ENCODE measurements around the gene ASL. TPM values are rescaled to one million over a fixed set of nuclear protein-coding genes. Genes with fewer than 3 reads are reported as not detected.
"Not testable (repeated sequence)": the region's sequence is repeated elsewhere in the genome, so short reads cannot be mapped to it uniquely, and the experiment has no call there.

Gene ASL
- total RNA-seq, 1 donor from 2014 or later = 8.0 TPM

DNA sequence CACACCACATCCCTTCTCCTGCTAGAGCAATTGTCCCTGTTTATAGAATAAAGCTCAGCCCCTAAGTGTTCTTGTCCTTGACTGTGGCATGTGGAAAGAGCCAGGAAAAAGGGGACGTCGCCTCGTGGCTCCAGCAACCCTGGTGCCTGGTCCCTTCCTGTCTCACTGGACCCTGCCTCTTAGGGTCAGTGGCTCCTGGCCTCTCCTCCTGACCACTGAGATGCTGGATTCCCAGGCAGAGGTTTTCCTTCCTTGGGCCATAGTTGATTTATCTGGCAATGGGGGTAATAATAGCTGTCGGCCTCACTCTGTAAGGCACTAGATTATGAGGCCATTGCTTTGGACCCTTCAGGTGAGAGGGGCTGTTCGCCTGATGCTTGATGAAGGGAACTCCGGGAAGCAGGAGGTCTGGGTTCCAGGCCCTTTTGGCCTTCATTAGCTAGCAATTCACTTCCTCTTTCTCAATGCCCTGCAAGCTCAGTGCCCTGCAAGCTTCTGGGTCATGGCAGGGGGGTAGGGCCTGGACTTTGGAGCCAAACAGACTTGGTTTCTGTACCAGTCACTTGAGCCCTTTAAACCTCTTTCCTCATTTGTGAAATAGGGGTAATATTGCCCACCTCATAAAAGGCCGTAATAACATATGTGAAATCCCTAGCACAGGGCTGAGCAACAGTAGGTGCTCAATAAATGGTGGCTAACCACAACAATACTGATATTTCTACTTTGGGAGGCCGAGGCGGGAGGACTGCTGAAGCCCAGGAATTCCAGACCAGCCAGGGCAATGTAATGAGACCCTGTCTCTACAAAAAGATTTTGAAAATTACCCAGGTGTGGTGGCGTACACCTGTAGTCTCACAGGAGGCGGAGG, 1.1 kb downstream of the ASL start:
- DNase-seq = no peak

DNA sequence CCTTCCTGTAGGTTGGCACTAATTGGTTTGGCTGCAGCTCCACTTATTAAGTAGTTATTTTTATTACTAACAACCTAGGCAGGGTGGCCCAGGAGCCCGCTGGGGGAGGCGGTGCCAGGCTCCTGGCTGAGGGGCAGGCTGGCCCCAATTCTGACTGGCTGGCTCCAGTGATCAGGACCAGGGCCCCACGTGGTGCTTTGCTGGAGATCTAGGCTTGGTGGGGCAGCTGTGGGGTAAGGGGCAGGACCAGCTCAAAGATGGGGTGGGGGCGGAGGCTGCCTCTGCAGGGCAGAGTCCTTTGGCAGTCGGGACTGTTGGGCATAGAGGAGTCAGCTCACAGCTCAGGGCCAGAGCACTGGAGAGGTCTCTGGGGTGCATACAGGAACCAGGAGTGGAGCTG, 2.4 kb downstream of the ASL start:
- DNase-seq = no peak

DNA sequence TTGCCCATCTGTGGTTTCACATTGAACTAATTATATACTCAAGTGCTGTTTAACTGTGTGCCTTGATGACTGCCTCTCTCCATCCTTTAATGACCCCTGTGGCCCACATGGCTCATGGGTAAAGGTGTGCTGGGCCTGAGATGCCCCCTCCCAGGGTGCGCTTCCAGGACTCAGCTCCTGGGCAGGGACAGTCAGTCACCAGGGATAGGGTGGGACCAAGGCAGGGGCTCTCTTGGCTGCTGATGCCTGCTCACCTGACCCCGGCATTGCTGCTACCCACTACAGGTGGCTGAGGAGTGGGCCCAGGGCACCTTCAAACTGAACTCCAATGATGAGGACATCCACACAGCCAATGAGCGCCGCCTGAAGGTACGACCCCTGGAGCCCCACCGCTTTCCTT, 6.5 kb downstream of the ASL start:
- no peak for DNase-seq

- no peak for DNase-seq
Observed at GRCh38 chr7:66082886-66083415, 7.3 kb downstream of the ASL start.

DNA sequence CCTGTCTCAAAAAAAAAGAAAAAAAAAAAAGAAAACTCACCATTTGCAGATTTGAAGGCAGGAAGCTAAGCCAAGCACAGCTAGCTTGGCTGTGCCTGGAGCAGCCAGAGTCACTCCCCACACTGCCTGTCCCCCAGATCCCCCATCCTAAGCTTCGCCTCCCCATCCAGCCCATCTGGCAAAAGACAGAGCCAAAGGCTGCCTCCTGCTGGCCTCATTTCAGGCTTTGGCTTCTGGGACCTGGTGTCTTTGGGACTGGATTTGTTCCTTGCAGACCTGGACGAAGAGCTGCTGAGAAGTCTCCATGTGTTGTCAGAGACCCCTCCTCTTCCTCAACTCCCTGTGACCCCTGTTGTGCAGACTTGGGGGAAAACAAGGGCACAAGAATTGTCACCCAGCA, 8.1 kb downstream of the ASL start:
- no peak for DNase-seq

DNA sequence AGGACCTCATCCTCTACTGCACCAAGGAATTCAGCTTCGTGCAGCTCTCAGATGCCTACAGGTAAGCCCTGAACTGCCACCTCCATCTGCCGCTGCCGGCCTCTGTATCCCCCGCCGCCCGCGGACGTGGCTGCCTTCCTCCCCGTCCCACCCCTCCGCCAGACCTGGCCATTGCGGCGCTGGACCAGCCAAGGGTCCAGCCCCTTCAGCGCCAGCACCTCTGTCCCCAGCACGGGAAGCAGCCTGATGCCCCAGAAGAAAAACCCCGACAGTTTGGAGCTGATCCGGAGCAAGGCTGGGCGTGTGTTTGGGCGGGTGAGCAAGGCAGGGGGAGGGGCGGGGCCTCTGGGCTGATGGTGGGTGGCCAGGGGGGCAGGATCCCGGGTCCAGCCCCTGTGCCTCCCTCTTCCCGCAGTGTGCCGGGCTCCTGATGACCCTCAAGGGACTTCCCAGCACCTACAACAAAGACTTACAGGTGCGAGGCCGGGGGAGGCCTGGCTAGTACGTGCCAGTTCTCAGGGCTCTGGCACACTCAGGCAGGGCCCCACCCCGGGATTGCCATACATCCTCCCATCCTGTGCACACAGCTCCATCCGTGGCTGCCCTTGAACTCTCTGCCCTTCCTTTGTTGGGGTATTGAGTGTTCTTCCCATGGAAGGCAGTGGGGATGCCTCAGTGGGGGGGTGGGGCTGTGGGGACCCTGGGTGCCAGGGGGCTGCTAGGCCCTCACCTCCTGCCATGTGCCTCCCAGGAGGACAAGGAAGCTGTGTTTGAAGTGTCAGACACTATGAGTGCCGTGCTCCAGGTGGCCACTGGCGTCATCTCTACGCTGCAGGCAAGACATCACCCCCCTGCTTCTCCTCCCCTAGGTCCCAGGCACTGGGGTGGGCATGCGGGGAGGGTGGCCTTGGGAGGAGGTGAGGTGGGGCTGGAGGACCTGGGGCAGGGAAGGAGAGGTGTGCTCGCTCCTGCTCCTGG, 13.5 kb downstream of the ASL start:
- DNase-seq = no peak

GRCh38 chr7:66092654-66093053, 17.0 kb downstream of the ASL start:
- no peak for DNase-seq

- no peak for DNase-seq
Observed at GRCh38 chr7:66095010-66095409, 19.4 kb downstream of the ASL start.

DNA sequence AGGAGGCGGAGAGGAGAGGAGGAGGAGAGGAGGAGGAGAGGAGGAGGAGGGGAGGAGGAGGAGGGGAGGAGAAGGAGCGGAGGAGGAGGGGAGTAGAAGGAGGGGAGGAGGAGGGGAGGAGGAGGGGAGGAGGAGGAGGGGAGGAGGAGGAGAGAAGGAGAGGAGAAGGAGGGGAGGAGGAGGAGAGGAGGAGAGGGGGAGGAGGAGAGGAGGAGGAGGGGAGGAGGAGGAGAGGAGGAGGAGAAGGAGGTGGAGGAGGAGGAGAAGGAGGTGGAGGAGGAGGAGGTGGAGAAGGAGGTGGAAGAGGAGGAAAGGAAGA, 23.6 kb downstream of the ASL start:
- no peak for DNase-seq

GRCh38 chr7:66099551-66100407, 24.2 kb downstream of the ASL start:
- DNase-seq = peak; percentile 71

DNA sequence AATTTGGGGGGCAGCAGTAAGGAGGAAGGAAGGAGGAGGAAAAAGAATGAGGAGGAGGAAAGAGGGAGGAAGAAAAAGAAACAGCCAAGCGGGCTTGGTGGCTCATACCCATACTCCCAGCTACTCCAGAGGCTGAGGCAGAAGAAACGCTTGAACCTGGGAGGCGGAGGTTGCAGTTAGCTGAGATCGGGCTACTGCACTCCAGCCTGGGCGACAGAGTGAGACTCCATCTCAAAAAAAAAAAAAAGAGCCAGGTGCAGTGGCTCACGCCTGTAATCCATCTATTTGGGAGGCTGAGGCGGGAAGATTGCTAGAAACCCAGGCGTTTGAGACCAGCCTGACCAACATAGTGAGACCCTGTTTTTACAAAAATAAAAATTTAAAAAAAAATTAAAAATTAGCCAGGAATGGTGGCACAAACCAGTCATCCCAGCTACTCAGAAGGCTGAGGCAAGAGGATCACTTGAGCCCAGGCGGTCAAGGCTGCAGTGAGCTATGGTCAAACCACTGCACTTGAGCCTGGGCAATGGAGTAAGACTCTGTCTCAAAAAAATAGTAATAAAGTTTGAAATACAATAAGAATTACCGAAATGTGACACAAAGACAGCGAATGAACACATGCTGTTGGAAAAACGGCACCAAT, 24.9 kb downstream of the ASL start:
- DNase-seq = no peak

DNA sequence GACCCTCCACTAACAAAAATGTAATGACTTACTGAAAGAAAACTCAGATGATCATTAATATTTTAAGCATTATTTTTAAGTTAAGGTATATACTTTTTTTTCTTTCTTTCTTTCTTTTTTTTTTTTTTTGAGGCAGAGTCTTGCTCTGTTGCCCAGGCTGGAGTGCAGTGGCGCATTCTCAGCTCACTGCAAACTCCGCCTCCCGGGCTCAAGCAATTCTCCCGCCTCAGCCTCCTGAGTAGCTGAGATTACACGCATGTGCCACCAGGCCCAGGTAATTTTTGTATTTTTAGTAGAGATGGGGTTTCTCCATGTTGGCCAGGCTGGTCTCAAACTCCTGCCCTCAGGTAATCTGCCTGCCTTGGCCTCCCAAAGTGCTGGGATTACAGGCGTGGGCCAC, 26.5 kb downstream of the ASL start:
- not testable (repeated sequence) for DNase-seq

DNA sequence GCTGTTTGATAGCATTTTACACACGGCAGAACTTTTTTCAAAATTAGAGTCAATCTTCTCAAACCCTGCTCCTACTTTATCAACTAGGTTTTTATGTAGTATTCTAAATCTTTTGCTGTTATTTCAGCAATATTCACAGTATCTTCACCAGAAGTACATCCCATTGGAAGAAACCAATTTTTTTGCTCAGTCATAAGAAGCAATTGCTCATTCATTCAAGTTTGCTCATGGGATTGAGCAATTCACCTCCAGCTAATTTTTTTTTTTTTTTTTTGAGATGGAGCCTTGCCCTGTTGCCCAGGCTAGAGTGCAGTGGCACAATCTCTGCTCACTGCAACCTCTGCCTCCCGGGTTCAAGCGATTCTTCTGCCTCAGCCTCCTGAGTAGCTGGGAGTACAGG, 28.4 kb downstream of the ASL start:
- DNase-seq = not testable (repeated sequence)

GRCh38 chr7:66105263-66105748, 29.7 kb downstream of the ASL start:
- DNase-seq = no peak

- not testable (repeated sequence) for DNase-seq
Observed at GRCh38 chr7:66108410-66108809, 32.8 kb downstream of the ASL start.

DNA sequence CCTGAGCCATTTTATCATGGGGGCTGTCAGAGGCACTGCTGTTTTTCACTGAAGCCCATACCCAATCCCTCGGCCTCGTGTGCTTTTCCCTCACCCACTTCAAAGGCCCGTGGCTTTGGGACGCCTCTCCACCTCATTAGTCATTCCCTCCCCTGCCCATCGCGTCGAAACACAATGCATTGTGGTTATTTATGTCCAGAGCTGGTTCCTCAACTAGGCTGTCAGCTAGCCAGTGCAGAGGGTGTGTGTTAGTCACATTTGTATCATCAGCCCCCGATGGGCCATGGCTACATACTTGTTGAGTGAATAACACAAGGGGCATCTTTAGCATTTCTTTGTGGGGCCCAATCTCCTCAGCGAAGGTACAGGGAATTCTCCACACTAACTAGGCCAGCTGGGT, 35.2 kb downstream of the ASL start:
- DNase-seq = no peak

GRCh38 chr7:66114743-66115649, 39.4 kb downstream of the ASL start, which contains the start of gene CRCP:
Gene CRCP, plus strand, starts transcription at chr7:66114847. Its CDS starts 116 bp downstream, at chr7:66114963.
- DNase-seq = peak; percentile 77

GRCh38 chr7:66116680-66117420, 41.2 kb downstream of the ASL start:
- not testable (repeated sequence) for DNase-seq

DNA sequence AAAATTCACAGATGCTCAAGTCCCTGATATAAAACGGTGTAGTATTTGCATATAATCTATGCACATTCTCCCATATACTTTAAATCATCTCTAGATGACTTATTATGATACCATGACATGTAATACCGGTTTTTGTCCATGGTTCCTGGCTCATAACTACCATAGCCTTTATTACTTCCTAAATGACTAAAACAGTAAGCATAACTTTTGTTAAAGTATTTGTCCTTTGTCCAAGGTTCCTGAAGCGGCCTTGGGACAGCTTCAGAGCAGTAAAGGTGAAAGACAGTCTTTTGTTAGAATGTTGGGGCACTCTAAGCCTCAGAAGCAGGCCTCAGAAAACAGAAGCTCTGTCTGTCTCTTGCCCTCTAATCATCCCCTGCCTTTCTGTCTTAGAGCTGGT, 43.0 kb downstream of the ASL start:
- no peak for DNase-seq

Data from skin of body (tissue), 2 donors.